Esophagus squamous epithelium (tissue), 5 donors: ENCODE measurements around the gene TADA3. TPM values are rescaled to one million over a fixed set of nuclear protein-coding genes. Genes with fewer than 3 reads are reported as not detected.
A peak's percentile ranks its signal among the peaks of the same experiment; 100 is the strongest.

ENCODE experiments used
- DNase-seq: peaks from one replicate; lab custom pipeline; 2025; lab: John Stamatoyannopoulos, UW
- H3K27ac ChIP-seq, 4 donors: fragments of 200-600 bp; sonication (generic); one replicate each; pipeline ENCODE4 v1.5.1; 2016 to 2019; ENCODE audit warnings: mild to moderate bottlenecking in 1 of 4
- H3K27me3 ChIP-seq, 4 donors: fragments of 200-600 bp; sonication (generic); 1 replicate in 3 of 4; 2 replicates in 1 of 4; pipeline versions ENCODE4 v1.5.1 to v1.6.0; 2017 to 2021; ENCODE audit warnings: antibody characterized with exemption in 1 of 4
- H3K36me3 ChIP-seq, 3 donors: fragments of 200-600 bp; sonication (generic); one replicate each; pipeline ENCODE4 v1.5.1; 2016 to 2019
- H3K4me1 ChIP-seq, 3 donors: fragments of 200-600 bp; sonication (generic); one replicate each; pipeline ENCODE4 v1.5.1; 2017 to 2019
- H3K4me3 ChIP-seq, 4 donors: fragments of 200-600 bp; sonication (generic); 1 replicate in 3 of 4; 2 replicates in 1 of 4; pipeline ENCODE4 v1.5.1; 2016 to 2019; ENCODE audit warnings: mild to moderate bottlenecking in 2 of 4, moderate library complexity in 1 of 4
- H3K9me3 ChIP-seq, 3 donors: fragments of 200-600 bp; sonication (generic); one replicate each; pipeline ENCODE4 v1.5.1; 2016 to 2019
- CTCF ChIP-seq, 6 experiments: fragments of 450-650 bp in 4 of 6; fragments of 200-600 bp in 2 of 6; sonication (generic) in 2 of 6; IDR thresholded peaks; one replicate each; pipeline ENCODE4 v1.5.1; 2016 to 2019; ENCODE audit warnings: antibody characterized with exemption in 6 of 6, mild to moderate bottlenecking in 4 of 6, moderate library complexity in 4 of 6
- POLR2A ChIP-seq, 4 donors: fragments of 450-650 bp; IDR thresholded peaks; one replicate each; pipeline ENCODE4 v1.6.1; 2017; ENCODE audit warnings: antibody characterized with exemption in 4 of 4, mild to moderate bottlenecking in 4 of 4, moderate library complexity in 3 of 4
- WGBS, 2 donors: methylation state at CpG; one replicate each; pipeline ENCODE4 v1.1.5; 2018; 5-methylcytosine and 5-hydroxymethylcytosine counted together
- intact Hi-C: fragments of 100-400 bp; cut with DNase I; formaldehyde crosslinking; loops from one replicate; pipeline ENCODE4 v1.15.0; 2022
- total RNA-seq, 4 donors: library from RNA; depleted of rRNA; stranded (reverse); fragments of >200 nt; gene quantifications; one replicate each; pipeline ENCODE4 v1.1.0, GENCODE V29; 2016
- donor health status: DM: yes; HTN: yes; CAD: no.

TADA3 gene
- total RNA-seq, 4 donors from 2014 or later = 34.7 to 54.4 (median 44.8) TPM

- no peaks in the 10 kb centered on the region for H3K27me3 ChIP-seq
- H3K27ac ChIP-seq = peak overlapping the region; percentile 22 to 90 (median 89)
- WGBS, 2 donors = 61 to 71% methylated on average over 4 to 5 of the region's 6 CpGs
- no peaks in the 10 kb centered on the region for H3K9me3 ChIP-seq
- intact Hi-C loops = no loop called here
- H3K4me3 ChIP-seq = peak overlapping the region in 1 of 4 donors; percentile 78
- DNase-seq = no peak
- H3K4me1 ChIP-seq = peaks cover 19 to 45% (median 32%) of the 10 kb centered on the region in 3 donors
- peaks cover 0 to 12% (median 4%) of the 10 kb centered on the region in 3 donors for H3K36me3 ChIP-seq
- no peak for TF ChIP-seq CTCF (IDR thresholded peaks at IDR 0.05)
- no peak for TF ChIP-seq POLR2A (IDR thresholded peaks at IDR 0.05)
These were observed 24.0 kb downstream of the TADA3 start for GRCh38 chr3:9768141-9768775.

GRCh38 chr3:9767418-9767817, 24.9 kb downstream of the TADA3 start:
- intact Hi-C loops = no loop called here
- WGBS, 2 donors = 61 to 77% methylated on average over 4 of the region's 7 CpGs
- Histone ChIP-seq H3K4me1 (peaks cover 19 to 45% (median 32%) of the 10 kb centered on the region in 3 donors), H3K27me3 (no peaks in the 10 kb centered on the region), H3K36me3 (peaks cover 0 to 20% (median 4%) of the 10 kb centered on the region in 3 donors), H3K9me3 (no peaks in the 10 kb centered on the region), H3K4me3 (no peak overlapping the region), H3K27ac (peak overlapping the region in 3 of 4 donors; percentile 22 to 72 (median 39))
- TF ChIP-seq CTCF (IDR thresholded peaks at IDR 0.05) (no peak), POLR2A (IDR thresholded peaks at IDR 0.05) (no peak)
- no peak for DNase-seq

- Histone ChIP-seq H3K9me3 (no peaks in the 10 kb centered on the region), H3K4me3 (no peak overlapping the region), H3K27me3 (no peaks in the 10 kb centered on the region), H3K27ac (no peak overlapping the region), H3K36me3 (peaks cover 0 to 34% (median 4%) of the 10 kb centered on the region in 3 donors), H3K4me1 (peaks cover 19 to 48% (median 30%) of the 10 kb centered on the region in 3 donors)
- intact Hi-C loops = no loop called here
- no peak for DNase-seq
- 92 to 100% methylated on average over 2 to 3 of the region's 4 CpGs for WGBS, 2 donors
- TF ChIP-seq POLR2A (IDR thresholded peaks at IDR 0.05) (no peak), CTCF (IDR thresholded peaks at IDR 0.05) (no peak)
These were observed 26.4 kb downstream of the TADA3 start for GRCh38 chr3:9765865-9766264.

DNA sequence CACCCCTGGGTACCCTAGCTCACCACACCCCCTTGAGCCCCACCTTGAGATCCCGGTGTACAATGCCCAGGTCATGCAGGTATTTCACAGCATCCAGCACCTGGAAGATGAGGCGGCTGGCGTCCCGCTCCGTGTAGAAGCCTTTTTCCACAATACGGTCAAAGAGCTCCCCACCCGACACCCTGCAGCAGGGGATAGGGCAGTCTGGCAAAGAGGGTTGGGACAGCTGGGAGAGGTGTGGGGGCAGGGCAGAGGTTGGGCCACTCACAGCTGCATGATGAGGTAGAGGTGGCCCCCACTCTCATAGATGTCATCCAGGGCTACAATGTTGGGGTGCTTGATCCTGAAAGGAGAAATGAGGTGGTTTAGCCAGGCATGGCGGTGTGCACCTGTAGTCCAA, 29.4 kb downstream of the TADA3 start:
- no peak overlapping the region for H3K27ac ChIP-seq
- no peak for TF ChIP-seq CTCF (IDR thresholded peaks at IDR 0.05)
- TF ChIP-seq POLR2A (IDR thresholded peaks at IDR 0.05) = no peak
- H3K4me3 ChIP-seq = no peak overlapping the region
- no peak for DNase-seq
- intact Hi-C loops = no loop called here
- H3K27me3 ChIP-seq = no peaks in the 10 kb centered on the region
- WGBS, 2 donors = 89 to 92% methylated on average over 3 to 8 of the region's 8 CpGs
- no peaks in the 10 kb centered on the region for H3K9me3 ChIP-seq
- peaks cover 0 to 63% (median 9%) of the 10 kb centered on the region in 3 donors for H3K36me3 ChIP-seq
- H3K4me1 ChIP-seq = peaks cover 0 to 18% (median 9%) of the 10 kb centered on the region in 3 donors

GRCh38 chr3:9761919-9762318, 30.4 kb downstream of the TADA3 start:
- H3K36me3 ChIP-seq = peaks cover 6 to 73% (median 18%) of the 10 kb centered on the region in 3 donors
- H3K27me3 ChIP-seq = no peaks in the 10 kb centered on the region
- WGBS, 2 donors = 86 to 88% methylated on average over 5 of the region's 5 CpGs
- no peak for DNase-seq
- H3K4me3 ChIP-seq = no peak overlapping the region
- peaks cover 0 to 8% (median 2%) of the 10 kb centered on the region in 3 donors for H3K4me1 ChIP-seq
- intact Hi-C loops = no loop called here
- no peak overlapping the region for H3K27ac ChIP-seq
- no peaks in the 10 kb centered on the region for H3K9me3 ChIP-seq
- TF ChIP-seq CTCF (IDR thresholded peaks at IDR 0.05) (no peak), POLR2A (IDR thresholded peaks at IDR 0.05) (no peak)
